GM21786 (cell line): ENCODE measurements around the gene HBEGF.
A peak's percentile ranks its signal among the peaks of the same experiment; 100 is the strongest.

Source experiments
- ATAC-seq: cut with Tn5 transposase; IDR thresholded peaks from one replicate; pipeline ENCODE4 v1.9.1; 2021; ENCODE audit not compliant: unreplicated experiment

Gene HBEGF, protein sequence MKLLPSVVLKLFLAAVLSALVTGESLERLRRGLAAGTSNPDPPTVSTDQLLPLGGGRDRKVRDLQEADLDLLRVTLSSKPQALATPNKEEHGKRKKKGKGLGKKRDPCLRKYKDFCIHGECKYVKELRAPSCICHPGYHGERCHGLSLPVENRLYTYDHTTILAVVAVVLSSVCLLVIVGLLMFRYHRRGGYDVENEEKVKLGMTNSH

DNA sequence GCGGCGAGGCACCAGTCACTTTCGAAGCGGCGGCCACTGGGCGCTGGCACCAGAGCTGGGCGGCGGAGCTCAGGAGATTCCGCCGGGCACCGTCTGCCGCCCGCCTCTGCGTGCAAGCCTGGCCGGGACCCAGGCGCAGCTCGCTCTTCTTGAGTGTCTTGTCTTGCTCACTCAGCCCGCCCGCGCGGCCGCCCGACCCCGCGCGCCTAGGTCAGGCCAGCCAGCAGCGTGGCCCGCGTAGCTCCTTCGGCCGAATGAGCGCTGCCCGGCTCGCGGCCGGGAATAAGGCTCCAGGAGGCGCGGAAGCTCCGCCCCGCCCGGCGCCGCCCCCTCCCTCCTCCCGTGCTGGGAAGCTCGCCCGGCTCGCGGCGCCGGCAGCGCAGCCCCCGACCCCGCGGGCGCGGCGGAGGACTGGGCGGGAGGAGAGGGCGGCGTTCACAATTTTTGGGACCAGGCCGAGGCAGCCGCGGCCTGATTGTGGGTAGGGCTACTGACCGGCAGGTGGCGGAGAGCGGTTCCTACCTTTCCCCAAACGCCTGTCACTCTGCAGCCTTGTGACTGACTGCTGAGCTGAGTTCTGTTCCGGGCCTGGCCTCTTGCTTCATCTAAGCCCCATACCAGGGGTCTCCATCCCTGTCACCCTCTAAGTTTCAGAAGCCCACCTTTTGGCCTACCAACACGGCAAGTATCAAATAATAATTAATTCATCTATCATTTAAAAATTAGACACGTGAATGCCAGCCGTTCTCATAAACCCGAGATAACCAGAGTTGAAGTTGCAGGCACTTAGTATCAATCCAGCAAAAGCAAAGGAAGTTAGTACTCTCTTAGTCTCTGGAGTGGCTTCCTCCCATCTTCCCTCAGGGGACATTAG is at the start of gene HBEGF:
TSS of gene HBEGF (minus strand) at position 256 of the 874 bp plus-strand sequence. CDS start 275 bp downstream, outside the sequence.
- ATAC-seq = peak; percentile 74

DNA sequence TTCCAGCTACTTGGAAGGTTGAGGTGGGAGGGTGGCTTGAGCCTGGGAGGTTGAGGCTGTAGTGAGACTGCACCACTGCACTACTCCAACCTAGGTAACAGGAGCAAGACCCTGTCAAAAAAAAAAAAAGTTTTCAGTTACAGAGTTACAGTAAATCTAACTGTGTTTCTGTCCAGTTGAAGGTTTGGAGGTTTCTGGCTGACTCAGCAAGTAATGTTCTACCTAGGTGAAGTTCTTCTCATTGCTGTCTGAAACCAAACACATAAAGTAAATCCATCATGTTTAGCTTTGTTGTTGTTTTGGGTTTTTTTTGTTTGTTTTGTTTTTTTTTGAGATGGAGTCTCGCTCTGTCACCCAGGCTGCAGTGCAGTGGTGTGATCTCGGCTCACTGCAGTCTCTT is 47.3 kb upstream of the HBEGF start:
- ATAC-seq = no peak

DNA sequence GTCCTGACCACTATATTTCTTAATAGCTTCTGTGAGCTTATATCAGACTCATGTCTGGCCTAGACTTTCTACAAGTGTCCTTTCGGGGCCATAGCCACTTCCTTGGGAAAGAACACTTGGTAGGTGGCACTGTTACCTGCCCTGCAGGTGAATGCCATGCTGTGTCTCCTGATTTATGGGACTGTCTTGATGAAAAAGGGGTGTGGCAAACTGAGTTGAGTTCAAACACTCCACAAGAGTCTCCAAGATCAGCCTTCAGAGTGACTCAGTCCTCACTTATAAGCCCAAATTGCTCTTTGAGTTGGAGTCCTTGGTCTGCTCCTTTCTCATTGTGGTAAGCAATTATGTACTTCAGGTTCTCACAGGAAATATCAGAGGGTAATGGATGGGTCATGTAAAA is 45.3 kb upstream of the HBEGF start:
- ATAC-seq = no peak

DNA sequence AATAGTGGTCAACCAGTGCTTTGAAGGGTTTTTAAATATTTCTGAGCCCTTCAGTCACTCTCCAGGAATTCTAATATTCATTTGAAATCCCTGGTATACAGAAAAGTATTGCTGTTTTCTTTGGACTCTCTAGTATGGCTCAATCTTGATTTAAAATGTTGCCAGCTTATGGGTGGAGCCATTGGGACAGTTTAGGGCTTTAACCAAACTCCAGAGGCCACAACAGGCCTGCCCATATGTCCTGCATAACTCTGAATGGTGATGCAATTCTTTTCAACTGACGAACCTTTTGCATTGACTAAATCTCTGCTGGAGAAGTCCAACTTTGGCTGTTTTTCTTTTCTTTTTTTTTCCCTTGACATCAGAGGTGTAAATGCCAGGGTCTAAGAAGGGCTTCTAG is 44.9 kb upstream of the HBEGF start:
- no peak for ATAC-seq

DNA sequence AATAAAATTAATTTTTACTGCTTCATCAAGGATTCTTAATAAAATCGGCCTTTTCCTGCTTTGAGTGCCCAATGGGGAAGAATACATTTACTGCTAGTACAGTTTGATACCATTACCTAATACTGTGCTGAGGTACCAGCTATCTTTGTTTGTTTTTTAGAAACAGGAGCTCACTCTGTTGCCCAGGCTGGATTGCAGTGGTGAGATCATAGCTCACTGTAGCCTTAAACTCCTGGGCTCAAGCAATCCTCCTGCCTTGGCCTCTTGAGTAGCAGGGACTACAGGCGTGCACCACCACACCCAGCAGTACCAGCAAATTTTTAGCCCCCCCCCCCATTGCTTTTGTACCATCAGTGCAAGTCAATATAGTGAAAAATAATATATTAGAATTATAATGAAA is 41.6 kb upstream of the HBEGF start:
- no peak for ATAC-seq

DNA sequence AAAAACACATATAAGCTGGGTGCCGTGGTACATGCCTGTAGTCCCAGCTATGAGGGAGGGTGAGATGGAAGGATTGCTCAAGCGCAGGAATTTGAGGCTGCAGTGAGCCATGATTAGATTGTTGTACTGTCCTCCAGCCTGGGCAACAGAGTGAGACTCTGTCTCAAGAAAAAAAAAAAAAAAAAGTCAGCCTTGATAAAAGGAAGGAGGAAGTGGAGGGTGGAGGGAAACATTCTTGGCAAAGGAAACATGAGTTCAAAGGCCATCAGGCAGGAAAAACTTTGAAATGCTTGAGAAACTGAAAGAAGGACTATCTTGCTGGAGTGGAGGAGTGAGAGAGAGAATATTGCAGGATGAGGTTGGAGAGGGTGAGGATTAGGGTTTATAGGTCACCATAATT is 36.9 kb upstream of the HBEGF start:
- no peak for ATAC-seq

DNA sequence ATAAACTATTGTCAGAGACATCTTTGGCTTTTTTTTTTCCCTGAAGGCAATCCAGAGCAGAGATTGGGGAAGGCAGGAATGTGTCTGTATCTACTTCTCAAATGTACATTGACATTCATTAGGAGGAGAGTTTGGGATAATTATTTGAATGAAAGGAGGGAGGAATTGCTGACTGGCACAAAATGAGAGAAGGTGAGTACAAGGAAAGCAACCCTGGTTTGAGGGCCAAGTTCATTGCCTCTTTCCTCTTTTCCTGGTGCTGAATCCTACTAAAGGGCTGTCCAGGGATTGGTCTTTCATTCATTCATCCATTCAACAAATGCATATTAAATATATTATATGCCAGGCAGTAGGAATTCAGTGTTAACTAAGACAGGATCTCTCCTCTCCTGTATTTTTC is 36.5 kb upstream of the HBEGF start:
- no peak for ATAC-seq

DNA sequence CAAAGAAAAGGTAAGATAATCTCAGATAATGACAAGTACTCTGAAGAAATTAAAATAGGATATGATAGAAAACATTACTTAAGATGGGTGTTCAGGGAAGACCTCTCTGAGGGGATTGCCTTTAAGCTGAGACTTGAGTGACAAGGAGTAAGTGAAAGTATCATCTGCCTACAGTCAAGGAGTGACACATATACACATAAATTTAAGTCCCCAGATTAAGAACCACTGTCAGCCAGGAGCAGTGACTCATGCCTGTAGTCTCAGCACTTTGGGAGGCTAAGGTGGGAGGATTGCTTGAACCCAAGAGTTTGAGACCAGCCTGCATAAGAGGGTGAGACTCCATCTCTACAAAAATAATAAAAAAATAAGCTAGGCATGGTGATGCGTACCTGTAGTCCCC is 35.6 kb upstream of the HBEGF start:
- ATAC-seq = no peak

DNA sequence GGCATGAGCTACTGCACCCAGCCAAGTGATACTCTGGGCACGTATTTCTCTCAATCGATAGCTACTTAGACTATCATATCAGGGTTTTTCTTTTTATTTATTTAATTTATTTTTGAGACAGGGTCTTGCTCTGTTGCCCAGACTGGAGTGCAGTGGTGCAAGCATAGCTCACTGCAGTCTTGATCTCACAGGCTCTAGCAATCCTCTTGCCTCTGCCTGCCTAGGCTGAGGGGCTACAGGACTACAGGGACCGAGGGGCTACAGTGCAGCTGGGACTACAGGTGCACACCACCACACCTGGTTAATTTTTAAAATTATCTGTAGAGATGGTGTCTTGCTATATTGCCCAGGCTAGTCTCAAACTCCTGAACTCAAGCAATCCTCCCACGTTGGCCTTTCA is 34.9 kb upstream of the HBEGF start:
- ATAC-seq = no peak

DNA sequence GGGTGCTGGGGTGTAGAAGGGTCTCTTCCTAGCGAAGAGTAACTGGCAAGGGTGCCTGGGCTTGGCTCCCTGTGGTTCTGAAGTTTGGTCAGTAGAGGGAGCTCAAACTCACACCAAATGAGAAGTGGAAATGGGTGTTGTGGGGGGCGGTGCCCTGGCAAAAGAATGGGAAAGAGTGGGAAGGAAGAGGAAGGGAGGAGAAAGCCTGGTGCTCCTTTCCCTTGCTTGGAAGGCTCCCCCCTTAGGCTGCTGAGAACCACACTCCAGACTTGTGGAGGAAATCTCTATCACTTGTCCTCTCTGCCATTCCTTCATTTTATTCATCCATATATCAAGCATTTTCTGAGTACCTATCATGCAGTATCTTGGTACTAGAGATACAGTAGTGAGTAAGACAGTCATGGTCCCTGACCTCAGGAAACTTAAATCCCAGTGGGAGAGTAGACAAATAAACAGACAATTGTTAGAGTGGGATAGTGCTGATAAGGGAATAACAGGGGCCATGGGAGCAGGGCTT is 26.6 kb upstream of the HBEGF start:
- no peak for ATAC-seq

DNA sequence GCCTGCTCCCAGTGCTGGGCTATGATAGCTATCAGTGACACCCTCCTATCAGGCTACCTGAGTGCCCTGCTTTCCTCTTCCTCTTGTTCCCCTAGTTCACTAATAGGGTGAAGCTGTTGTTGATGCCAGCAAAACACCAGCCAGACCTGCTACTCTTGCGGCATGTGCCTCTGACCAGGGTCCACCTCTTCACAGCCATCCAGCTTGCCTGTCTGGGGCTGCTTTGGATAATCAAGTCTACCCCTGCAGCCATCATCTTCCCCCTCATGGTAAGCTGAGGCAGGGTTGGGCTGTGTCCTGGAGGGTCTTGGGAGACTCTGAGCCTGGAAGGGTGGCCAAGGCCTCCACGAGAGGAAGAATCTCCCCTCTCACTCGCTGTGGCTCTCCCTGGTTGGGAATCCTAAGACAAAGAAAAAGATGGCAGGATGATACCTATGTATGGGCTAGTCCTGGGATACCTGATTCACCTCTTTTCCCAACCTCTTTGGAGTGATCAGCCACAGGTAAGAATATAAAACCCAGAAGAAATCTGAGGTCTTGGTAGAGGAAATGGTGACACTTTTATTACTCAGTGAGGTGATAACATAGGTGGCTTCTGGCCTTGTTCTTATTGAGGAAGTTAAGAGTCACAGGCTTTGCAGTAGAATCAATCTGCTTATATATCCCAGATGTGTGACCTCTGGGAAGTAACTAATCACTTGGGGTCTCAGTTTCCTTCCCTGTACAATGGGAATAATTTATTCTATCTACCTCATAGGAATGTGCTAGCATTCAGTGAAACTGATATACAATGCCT is 25.2 kb upstream of the HBEGF start:
- no peak for ATAC-seq

DNA sequence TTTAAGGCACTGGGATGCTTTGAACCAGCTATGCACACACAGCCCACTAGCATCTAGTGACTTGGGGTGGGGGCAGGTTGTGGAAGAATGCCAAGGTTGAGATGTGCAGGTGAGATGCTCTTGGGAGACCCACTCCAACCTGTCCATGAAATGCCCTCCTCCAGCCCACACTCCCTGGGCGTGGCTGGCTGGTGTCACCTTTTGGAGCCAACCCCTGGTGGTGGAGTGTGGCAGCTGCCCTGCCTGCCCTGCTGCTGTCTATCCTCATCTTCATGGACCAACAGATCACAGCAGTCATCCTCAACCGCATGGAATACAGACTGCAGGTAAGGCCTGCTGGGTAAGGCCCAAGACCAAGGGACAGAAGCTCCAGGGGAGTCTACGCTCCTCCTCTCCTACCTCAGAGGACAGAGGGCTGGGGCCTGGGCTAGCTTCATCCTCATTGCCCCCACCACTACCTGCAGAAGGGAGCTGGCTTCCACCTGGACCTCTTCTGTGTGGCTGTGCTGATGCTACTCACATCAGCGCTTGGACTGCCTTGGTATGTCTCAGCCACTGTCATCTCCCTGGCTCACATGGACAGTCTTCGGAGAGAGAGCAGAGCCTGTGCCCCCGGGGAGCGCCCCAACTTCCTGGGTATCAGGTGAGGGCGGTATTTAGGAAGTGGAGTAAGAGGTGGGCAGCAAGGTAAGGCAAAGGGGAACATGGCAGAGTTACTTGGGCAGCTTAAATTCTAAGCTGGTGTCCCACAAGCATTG is 21.0 kb upstream of the HBEGF start:
- no peak for ATAC-seq

DNA sequence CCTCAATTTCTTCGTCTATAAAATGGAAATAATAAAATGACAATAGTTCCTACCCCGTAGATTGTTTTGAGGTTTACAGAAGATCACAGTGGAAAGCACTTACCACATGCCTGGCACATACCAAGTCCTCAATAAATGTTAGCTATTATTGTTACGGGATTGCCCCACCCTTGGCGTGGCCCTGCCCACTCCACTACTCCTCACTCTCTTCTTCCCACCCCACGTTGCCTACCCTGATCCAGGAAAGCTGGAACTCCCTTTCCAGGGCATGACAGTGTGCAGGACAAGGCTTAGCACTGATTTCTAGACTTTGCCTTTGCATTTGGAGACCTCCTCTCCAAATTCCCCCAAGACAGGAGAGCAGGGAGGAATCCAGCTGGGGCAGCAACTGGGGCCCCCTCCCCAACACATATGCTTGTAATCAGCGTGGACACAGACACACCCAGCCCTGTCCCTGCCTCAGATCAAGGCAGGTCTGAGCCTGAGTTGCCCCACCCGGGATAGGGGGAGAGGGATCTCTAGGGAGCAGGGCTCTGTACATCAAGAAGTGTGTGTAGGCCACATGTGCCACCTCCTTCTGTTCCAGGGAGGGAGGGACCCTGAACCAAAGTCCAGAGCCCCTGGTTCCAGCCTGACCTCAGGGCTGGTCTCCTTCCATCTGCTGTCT is 20.3 kb upstream of the HBEGF start:
- no peak for ATAC-seq

DNA sequence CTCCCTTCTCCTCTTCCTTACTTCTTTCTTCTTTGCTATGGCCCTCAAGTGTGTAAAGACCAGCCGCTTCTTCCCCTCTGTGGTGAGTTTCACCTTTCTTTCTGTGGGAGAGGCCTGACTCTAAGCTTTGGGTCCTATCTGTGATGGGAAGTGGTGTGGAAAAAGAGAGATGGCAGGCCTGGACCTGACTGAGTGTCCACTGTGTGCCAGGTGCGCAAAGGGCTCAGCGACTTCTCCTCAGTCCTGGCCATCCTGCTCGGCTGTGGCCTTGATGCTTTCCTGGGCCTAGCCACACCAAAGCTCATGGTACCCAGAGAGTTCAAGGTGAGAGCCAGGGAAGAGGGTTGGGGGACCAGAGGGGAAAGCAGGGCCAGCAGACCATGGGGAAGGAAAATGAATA is 19.5 kb upstream of the HBEGF start:
- no peak for ATAC-seq

DNA sequence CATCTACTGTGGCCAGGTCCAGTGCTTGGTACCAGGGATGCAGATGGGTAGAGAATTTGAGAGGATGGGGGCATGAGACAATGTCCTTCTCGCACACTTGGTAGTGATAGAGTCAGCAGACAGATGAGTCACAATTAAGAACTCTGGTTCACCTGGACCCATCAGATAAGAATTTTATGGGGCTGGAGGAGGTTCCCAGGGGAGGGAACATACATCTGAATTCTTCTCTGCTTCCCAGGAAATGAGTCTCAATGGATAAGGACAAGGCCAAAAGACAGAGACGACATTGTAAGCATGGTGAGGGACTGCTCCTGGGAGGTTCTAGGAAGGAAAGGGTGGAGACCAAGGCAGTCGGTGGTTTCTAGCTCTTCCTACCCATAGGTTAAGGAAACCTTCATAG is 18.9 kb upstream of the HBEGF start:
- no peak for ATAC-seq

DNA sequence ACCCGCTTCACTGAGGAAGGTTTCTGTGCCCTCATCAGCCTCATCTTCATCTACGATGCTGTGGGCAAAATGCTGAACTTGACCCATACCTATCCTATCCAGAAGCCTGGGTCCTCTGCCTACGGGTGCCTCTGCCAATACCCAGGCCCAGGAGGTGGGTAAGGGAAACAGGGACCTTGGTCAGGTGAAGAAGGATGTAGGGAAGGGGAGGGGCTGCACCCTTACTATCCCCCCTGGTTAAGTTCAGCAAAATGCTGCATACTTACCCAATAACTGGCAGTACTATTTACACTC is 18.0 kb upstream of the HBEGF start:
- no peak for ATAC-seq

DNA sequence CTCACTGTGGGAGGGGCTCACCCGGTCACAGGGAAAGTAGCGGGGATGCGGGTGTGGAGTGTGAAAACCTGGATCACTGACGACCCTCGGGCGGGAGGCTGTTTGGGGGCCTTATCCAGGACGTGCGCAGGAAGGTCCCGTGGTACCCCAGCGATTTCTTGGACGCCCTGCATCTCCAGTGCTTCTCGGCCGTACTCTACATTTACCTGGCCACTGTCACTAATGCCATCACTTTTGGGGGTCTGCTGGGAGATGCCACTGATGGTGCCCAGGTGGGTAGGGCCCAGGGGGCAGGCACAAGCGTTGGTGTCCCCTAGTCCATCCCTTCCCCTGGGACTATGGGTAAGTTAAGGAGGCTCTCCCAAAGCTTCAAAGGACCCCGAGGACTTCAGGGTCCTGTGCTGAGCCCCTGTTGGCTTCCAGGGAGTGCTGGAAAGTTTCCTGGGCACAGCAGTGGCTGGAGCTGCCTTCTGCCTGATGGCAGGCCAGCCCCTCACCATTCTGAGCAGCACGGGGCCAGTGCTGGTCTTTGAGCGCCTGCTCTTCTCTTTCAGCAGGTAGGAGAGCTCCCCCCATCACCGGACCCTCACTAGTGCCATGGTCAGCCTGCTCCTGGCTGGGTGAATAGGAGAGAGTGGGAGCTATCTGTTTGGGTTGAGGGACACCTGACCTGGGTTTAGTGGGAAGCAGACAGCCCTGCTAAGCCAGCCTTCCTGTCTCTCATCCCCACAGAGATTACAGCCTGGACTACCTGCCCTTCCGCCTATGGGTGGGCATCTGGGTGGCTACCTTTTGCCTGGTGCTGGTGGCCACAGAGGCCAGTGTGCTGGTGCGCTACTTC is 17.4 kb upstream of the HBEGF start:
- no peak for ATAC-seq

DNA sequence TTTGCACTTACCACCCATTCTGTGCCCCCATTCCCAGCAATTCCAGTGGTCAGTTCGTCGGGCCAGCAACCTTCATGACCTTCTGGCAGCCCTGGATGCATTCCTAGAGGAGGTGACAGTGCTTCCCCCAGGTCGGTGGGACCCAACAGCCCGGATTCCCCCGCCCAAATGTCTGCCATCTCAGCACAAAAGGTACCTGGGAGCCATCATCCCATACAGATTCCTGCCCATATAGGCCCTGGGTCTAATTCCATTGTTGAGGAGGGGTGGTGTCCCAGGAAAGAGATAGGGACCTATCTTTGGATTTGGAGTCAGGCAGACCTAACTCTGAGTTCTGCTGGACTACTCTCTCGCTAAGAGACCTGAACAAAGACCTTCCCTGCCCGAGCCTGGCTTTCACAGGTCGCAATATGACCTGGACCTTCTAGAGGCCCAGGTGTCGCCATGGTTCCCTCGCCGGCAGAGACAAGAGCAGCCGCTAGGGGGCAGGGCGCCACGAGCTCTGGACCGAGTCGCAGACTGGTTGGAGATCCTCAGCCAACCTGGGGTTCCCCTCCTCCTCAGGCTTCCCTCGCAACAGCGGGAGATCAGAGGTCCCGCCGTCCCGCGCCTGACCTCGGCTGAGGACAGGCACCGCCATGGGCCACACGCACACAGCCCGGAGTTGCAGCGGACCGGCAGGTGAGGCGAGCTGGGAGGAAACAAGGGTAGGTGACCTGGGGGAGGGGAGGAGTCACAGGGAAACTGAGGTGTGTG is 16.6 kb upstream of the HBEGF start:
- ATAC-seq = peak; percentile 84

DNA sequence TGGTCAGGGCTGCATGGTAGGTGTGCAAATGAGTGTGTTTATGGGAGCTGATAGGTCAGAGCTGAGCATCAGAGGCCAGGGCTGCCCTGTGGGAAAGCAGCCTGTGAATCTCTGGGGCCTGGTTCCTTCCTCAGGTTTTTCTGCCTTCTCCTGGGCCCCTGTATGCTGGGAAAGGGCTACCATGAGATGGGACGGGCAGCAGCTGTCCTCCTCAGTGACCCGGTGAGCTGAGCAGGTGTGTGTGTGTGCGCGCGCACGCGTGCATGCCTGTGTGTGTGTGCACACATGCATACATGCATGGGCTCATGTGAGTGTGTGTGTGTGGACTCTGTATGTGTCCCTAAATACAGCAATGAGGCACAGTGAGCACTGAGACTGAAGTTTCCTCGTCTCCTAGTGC is 15.9 kb upstream of the HBEGF start:
- no peak for ATAC-seq
